ENCODE results near the gene SLC30A9.

SLC30A9 gene

GRCh38 chr4:42066402-42066801 lies 76.1 kb downstream of the SLC30A9 start:
- TF ChIP-seq CTCF (IDR thresholded peaks at IDR 0.05; ENCODE audit: low read depth, low read length) = no peak
- DNase-seq (ENCODE audit: extremely low read depth, low read depth) = no peak

DNA sequence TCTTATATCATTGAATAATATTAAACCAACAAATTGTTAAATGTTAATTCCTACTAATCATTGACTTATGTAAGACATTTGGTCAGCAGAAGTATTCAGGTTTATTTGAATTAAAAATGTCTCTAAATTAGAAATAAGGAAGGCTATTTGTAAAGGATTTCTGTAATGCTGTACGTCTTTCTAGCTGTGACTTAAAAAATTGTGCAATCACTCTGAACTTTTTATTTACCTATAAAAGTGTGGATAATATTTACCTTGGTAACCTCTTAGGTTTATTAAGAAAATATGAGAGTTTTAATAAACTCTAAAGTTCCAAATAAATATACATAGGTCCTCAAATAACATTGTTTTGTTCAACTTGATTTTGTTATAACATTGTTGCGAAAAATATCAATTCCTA lies 76.9 kb downstream of the SLC30A9 start:
- no peak for TF ChIP-seq CTCF (IDR thresholded peaks at IDR 0.05; ENCODE audit: low read depth, low read length)
- DNase-seq (ENCODE audit: extremely low read depth, low read depth) = no peak

DNA sequence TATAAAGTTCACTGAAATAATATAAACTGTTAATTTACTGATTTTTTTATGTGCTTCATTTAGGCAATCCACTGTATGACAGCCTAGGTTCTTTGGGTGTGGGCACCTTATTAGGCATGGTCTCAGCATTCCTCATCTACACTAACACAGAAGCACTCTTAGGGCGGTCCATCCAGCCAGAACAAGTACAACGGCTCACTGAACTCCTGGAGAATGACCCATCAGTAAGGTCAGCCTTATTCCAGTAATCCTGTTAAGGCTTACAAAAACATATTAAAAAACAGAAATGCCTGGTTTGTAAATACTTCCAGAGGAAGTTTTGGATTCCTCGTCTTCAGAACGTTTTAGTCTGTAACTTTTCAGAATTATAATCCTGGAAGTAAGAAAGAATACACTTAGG lies 80.1 kb downstream of the SLC30A9 start:
- DNase-seq (ENCODE audit: extremely low read depth, low read depth) = no peak
- no peak for TF ChIP-seq CTCF (IDR thresholded peaks at IDR 0.05; ENCODE audit: low read depth, low read length)

- DNase-seq (ENCODE audit: extremely low read depth, low read depth) = no peak
- no peak for TF ChIP-seq CTCF (IDR thresholded peaks at IDR 0.05; ENCODE audit: low read depth, low read length)
Measured at GRCh38 chr4:42074294-42074693, 84.0 kb downstream of the SLC30A9 start.

- no peak for DNase-seq (ENCODE audit: extremely low read depth, low read depth)
- no peak for TF ChIP-seq CTCF (IDR thresholded peaks at IDR 0.05; ENCODE audit: low read depth, low read length)
Measured at GRCh38 chr4:42078184-42078801, 88.0 kb downstream of the SLC30A9 start.

DNA sequence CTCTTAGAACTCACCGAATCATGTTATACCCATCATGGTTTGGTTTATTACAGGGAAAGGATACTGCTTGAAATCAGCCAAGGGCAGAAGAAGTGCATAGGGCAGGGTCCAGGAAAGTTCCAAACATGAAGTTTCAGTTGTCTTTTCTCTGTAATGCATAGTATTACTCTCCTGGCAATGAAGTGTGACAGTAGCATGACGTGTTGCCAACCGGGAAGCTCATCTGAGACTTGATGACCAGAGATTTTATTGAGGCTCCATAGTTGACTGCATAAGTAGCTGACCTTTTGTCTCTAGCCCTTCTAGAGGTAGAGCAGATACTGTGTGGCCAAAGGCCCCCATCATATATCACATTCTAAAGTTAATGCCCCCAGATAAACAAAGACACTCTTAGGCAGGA lies 90.0 kb downstream of the SLC30A9 start:
- TF ChIP-seq CTCF (IDR thresholded peaks at IDR 0.05; ENCODE audit: low read depth, low read length) = no peak
- DNase-seq (ENCODE audit: extremely low read depth, low read depth) = no peak

- no peak for DNase-seq (ENCODE audit: extremely low read depth, low read depth)
- TF ChIP-seq CTCF (IDR thresholded peaks at IDR 0.05; ENCODE audit: low read depth, low read length) = no peak
Measured at GRCh38 chr4:42083816-42084215, 93.5 kb downstream of the SLC30A9 start.
